Activated gamma-delta T cell (primary cell): ENCODE results near the gene NR1H4.
"Not testable (repeated sequence)": the region's sequence is repeated elsewhere in the genome, so short reads cannot be mapped to it uniquely, and the experiment has no call there.

Experiments used
- DNase-seq: peaks from one replicate; lab custom pipeline; 2025; lab: John Stamatoyannopoulos, UW
- total RNA-seq, 2 donors: gene quantifications; one replicate each; lab custom pipeline; 2026; lab: John Stamatoyannopoulos, UW

NR1H4 gene
- total RNA-seq = 0 to 0.09 reads per million in 2 donors

GRCh38 chr12:100473716-100474150 lies at the start of gene NR1H4:
Gene NR1H4, plus strand, starts transcription at chr12:100473866. Its CDS starts 19,458 bp downstream, at chr12:100493324.
- no peak for DNase-seq

- DNase-seq = no peak
These were observed 47.5 kb upstream of the NR1H4 start for GRCh38 chr12:100426145-100426544.

- no peak for DNase-seq
These were observed 46.6 kb upstream of the NR1H4 start for GRCh38 chr12:100427078-100427477.

- not testable (repeated sequence) for DNase-seq
These were observed 43.4 kb upstream of the NR1H4 start for GRCh38 chr12:100430251-100430650.

- no peak for DNase-seq
These were observed 40.0 kb upstream of the NR1H4 start for GRCh38 chr12:100433701-100434100.

DNA sequence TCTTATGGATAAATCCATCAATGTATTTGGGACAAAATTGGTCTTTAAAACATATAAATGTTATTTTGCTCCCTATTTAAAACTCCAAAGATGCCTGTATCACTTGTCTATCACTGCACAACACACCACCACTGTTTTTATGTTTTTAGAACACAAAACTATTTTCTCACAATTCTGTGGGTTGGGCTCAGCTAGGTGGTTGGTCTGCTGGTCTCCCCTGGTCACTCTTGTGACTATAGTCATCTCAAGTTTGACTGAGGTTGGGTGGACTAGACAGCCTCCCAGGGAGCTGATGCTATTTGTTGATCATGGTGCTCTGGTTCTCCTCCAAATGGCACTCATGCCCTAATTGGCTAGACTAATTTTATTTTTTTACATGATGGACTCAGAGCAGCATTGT lies 39.5 kb upstream of the NR1H4 start:
- no peak for DNase-seq

- no peak for DNase-seq
These were observed 37.7 kb upstream of the NR1H4 start for GRCh38 chr12:100435957-100436356.

DNA sequence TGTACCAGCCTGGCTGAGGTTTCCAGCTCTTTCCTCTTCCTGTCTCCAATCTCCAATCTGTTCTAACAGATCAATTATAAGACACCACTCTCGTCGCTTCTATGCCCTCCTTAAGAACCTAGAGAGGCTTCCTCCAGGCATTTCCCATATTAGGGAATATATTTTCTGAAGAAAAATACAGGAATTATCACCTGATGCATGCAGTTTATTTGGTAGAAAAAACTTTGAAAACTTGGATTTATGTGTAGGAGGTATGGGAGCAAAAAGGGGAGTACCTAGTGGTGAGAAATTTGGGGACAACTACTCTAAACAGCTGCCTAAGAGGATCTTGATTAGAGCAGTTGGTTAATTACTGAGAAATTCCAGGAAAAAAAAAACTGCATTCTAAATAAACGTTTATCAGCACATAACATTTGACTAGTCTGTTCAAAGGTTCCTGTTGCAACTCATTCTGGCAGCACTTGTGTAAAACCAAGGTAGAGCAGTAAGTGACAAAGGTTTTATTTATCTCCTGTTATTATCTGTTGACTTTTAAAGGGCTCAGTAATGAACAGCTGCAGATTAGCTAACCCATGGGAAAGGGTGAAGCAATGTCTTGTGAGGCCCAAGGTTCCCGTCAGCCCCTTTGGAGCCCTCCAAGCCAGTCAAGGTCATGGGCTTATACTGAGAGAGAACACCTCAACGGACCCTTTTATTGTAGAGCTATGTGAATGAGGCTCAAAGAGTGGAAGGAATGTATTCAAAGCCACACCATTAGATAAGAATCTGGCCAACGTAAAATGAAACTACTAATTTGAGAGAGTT lies 36.4 kb upstream of the NR1H4 start:
- no peak for DNase-seq

- DNase-seq = no peak
These were observed 33.9 kb upstream of the NR1H4 start for GRCh38 chr12:100439797-100440196.

DNA sequence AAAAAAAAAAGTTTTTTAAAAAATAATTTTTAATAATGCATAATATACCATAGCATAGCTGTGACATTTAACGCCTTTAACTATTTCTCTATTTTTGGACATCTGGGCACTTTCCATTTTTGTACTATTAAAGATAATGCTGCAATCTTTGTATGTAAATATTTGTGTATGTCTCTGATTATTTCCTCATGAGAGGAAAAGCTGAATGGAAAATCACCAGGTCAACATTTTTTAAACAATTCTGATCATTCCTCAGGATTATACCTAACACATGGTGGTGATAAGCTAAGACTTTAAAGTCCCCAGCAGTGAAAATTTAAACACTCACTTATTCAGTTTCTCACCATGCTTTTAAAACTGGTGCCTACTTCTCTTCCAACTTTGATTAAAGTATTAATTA lies 31.3 kb upstream of the NR1H4 start:
- DNase-seq = no peak

DNA sequence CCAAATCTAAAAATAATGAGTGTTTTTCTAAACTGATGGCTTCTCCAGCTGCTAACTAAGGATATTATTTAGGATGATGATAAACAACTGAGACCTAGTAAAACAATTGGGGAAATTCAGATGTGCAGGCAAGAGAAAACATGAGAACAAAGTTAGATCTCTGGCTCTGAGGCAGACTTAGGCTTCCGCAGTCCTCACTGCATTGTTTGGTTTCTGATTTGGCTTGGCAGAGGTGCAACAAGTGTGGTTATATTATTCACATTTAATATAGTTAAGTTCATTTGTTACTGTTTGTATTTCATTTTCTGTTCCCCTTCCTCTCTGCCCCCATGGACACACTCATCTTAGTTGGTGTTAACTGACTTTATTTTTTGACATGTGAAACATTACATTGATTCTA lies 30.2 kb upstream of the NR1H4 start:
- no peak for DNase-seq

DNA sequence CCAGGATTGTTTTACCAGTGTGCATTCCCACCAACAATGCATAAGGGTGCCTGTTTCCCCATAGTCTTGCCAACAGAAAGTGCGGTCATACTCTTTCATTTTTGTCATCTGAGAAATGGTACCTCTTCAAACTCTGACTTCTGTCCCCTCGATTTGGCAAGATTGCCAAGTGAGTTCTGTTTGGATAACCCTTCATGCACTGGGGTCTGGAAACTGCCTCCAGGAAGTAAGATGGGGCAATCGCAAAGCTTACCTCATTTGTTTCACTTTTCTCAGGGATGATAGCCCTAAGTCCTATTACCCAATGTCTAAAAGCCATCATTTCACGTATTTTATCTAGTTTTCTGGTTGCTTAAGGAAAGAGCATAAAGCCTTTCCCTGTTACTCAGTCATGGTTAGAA lies 28.6 kb upstream of the NR1H4 start:
- no peak for DNase-seq

- no peak for DNase-seq
These were observed 26.3 kb upstream of the NR1H4 start for GRCh38 chr12:100447381-100447780.

DNA sequence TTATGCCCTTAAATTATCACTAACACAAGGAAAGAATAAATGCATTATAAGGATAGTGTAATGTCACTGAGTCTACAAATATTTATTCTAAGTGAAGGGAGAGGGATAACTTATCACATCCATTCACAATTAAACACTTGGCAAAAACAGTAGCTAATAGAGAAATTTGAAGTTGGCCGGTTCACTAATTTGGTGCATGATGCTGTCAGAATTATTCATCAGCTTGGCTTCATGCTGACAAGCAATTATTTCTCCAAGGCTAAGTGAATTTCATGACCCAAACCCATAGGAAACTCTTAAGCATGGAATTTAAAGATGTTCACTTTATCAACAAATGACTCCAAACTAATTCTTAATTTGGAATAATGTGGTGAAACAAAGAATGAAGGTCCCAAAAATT lies 25.0 kb upstream of the NR1H4 start:
- DNase-seq = no peak

DNA sequence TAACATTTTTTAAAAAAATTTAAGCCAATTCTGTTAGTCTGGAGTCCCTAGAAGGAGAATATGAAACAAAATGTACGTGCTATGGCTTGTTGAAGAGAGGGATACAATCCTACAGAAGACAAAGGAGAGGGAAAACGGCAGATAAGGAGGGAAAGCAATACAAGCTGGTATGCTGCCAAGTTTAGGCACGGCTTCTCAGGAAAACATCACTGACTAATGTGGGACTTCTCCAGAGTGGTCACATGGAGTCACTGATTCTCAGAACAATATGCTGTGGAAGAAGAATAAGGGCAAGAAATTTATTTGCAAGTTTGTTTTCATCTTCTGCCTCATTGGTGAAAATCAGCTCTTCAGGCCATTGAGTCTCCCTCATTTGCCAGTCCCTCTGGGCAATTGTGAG lies 22.9 kb upstream of the NR1H4 start:
- DNase-seq = no peak

- no peak for DNase-seq
These were observed 19.7 kb upstream of the NR1H4 start for GRCh38 chr12:100453951-100454350.

DNA sequence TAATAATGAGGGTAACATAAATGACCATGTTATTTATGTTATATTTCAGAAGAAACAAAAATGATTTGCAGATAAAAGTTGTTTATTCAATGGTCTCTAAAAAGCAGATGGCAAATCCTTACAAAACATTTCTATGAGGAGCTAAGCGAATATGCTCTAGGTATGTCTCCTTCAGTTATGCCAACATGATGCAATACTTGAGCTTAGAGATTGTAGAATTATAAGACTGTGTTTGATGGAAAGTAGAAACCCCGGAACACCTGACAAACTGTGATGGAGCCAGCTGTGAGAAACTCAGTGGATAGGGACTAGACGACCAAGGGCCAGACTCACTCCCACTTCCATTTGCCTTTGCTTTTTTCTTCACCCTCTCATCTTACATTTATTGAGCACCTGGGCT lies 17.8 kb upstream of the NR1H4 start:
- DNase-seq = no peak

- DNase-seq = no peak
These were observed 15.5 kb upstream of the NR1H4 start for GRCh38 chr12:100458191-100458590.

- DNase-seq = no peak
These were observed 13.0 kb upstream of the NR1H4 start for GRCh38 chr12:100460702-100461101.

DNA sequence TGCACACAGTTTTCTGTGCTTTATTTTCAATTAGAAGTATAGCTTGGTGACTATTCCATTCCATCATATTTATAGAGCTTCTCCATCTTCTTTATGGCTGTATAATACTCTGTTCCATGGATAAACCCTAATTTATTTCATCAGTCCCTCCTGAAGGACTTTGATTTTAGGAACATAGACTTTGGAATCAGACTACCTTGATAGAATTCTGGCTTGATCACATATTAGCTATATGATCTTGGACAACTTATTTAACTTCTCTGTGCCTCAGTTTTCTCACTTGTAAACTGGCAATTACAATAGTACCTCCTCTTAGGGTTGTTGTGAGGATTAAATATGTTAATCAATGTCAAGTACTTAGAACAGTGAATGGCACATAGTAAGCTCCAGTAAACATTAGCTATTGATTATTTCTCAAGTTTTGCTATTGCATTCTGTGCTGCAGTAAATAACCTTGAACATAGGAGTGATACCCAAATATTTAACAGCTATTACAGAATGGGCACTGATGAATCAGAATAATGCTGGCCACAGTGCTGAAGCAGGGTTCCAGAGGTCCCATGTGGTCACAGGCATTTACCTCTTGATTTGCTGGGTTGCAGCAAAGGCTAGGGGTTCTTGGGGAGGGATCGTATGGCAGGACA lies 12.2 kb upstream of the NR1H4 start:
- DNase-seq = no peak

- DNase-seq = no peak
These were observed 10.0 kb upstream of the NR1H4 start for GRCh38 chr12:100463661-100464060.

DNA sequence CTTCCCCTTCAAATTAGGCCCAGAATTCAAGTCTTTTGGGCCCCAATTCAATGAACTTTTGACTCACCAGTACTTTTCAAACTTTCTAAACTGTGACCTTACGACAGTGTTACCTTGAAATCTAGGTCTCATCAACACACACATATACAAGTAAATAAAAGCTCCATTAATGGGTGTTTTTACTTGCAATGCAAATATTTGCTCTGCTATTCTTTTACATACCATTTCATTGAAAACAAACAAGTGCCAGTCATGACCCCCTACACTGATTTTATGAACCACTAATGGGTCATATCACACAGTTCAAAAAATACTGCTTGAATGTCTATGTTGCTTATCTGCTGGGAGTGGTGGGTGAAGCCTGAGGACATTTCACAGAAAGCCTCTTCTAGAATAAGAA lies 9.1 kb upstream of the NR1H4 start:
- DNase-seq = no peak

GRCh38 chr12:100468126-100468525 lies 5.5 kb upstream of the NR1H4 start:
- DNase-seq = no peak
